Measurements from ENCODE around the gene MOB3A. TPM values are rescaled to one million over a fixed set of nuclear protein-coding genes. Genes with fewer than 3 reads are reported as not detected.

Gene MOB3A
- total and polyA plus RNA-seq, 9 of the 15 experiments (the other 6 are each of a cell fraction or from before 2014, with no cell fraction given): 1.1 to 24.1 (median 6.0) TPM

GRCh38 chr19:2039959-2040646 lies 56.0 kb downstream of the MOB3A start:
- Histone ChIP-seq H3K9me1 (ENCODE audit: control insufficient read depth, insufficient read depth, low read length) (no peaks in the 10 kb centered on the region), H3K27me3 (ENCODE audit: control insufficient read depth in 2 of 2, insufficient read depth in 2 of 2, low read length in 2 of 2) (no peaks in the 10 kb centered on the region), H4K20me1 (replicated peaks; ENCODE audit: control insufficient read depth, insufficient read depth, low read length) (peaks cover 17% of the 10 kb centered on the region; the same call in 1 of the 2 replicates), H3K79me2 (ENCODE audit: control insufficient read depth, insufficient read depth, low read length) (peaks cover 11% of the 10 kb centered on the region), H3K4me1 (replicated peaks in 1 of 2; ENCODE audit: control insufficient read depth in 2 of 2, insufficient read depth in 2 of 2, low read length in 2 of 2) (peaks cover 21 to 75% of the 10 kb centered on the region in 2 experiments), H3K9ac (ENCODE audit: insufficient read depth in 1 of 2, low read depth in 2 of 2, low read length in 2 of 2) (peak overlapping the region in 1 of 2 experiments; percentile 89; a peak in 2 of 4 replicates), H3K4me3 (no peak overlapping the region), H3K9me3 (replicated peaks; ENCODE audit: control insufficient read depth, insufficient read depth, low read depth, low read length) (peaks cover 7% of the 10 kb centered on the region), H3K36me3 (ENCODE audit: control insufficient read depth, insufficient read depth, low read length) (peaks cover 70% of the 10 kb centered on the region; the same call in 2 of the 3 replicates), H2AFZ (ENCODE audit: low read depth, low read length) (no peak overlapping the region), H3K27ac (ENCODE audit: extremely low read depth, low read depth, low read length) (no peak overlapping the region), H3K4me2 (ENCODE audit: insufficient read depth, low read length) (no peak overlapping the region)
- POLR2A ChIA-PET: interaction anchor here (0.6 to 2.7 kb wide), 4 partner anchors 9 to 20 kb away, joined by 3 to 18 read pairs (median 7); no protein-coding TSS in a partner anchor
- 86% methylated on average over 11 of the region's 20 CpGs for WGBS (ENCODE audit: insufficient coverage, low coverage, missing lambda C conversion rate)
- no TSS peak for BruUV-seq (replicated peaks)
- DNase-seq (ENCODE audit: extremely low read depth in 1 of 4, low spot score in 3 of 4): peak in 1 of 4 experiments; percentile 36
- intact Hi-C loops (cut with micrococcal nuclease) (no loop called here), in situ Hi-C loops (cut with MboI) (no loop called here)
- no peak for FAIRE-seq
- CTCF ChIA-PET (ENCODE audit: low intra/inter-chr PET ratio): no interaction called here
- TF ChIP-seq ZNF655 (CRISPR knock-in tag; IDR thresholded peaks at IDR 0.05) (no peak), TAF1 (IDR thresholded peaks at IDR 0.05; ENCODE audit: control insufficient read depth, extremely low read depth, insufficient read depth, low read length, severe bottlenecking) (no peak), POLR2G (IDR thresholded peaks at IDR 0.05; ENCODE audit: low read depth, low read length) (peak; percentile 33), TAF9B (IDR thresholded peaks at IDR 0.05; ENCODE audit: partially characterized antibody) (no peak), ZBTB7A (IDR thresholded peaks at IDR 0.05; ENCODE audit: borderline replicate concordance, control insufficient read depth, low read depth, low read length) (peak; percentile 1; the same call in 1 of the 2 replicates), NELFE (IDR thresholded peaks at IDR 0.05; ENCODE audit: insufficient read depth, insufficient read length) (no peak), RBM22 (IDR thresholded peaks at IDR 0.05; ENCODE audit: low read depth, low read length, poor library complexity, severe bottlenecking) (peak; percentile 34), RBFOX2 (IDR thresholded peaks at IDR 0.05; ENCODE audit: low read depth, low read length) (peak; percentile 68)
- ATAC-seq: no peak

Measured in K562 (cell line).